ENCODE data around the gene ADAMTSL3. TPM values are rescaled to one million over a fixed set of nuclear protein-coding genes. Genes with fewer than 3 reads are reported as not detected.
"Not testable (repeated sequence)": the region's sequence is repeated elsewhere in the genome, so short reads cannot be mapped to it uniquely, and the experiment has no call there.

Gene ADAMTSL3
- total RNA-seq, 1 donor from 2014 or later = 0.32 TPM

DNA sequence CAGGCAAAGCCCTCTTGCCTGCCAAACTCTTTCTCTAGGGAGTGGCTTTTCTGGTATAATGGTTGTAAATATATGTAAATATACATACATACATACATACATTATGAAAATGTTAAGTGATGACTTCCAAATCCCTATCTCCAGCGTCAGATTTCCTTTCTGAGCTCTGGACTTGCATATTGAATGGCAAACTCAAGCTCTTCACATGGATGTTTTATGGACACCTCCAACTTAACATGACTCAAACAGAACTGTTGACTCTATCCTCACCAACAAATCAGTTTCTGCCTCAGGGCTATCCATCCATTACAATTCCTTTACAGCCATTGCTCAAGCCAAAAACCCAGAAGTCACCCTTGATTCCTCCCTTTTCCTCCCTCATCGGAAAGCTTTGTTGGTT lies 45.1 kb downstream of the ADAMTSL3 start:
- no peak overlapping the region for H3K4me3 Mint-ChIP-seq (ENCODE audit: unreplicated experiment)
- H3K27me3 Mint-ChIP-seq (ENCODE audit: unreplicated experiment) = peaks cover 2% of the 10 kb centered on the region
- no peaks in the 10 kb centered on the region for H3K9me3 Mint-ChIP-seq (ENCODE audit: unreplicated experiment)
- H3K27ac Mint-ChIP-seq (ENCODE audit: unreplicated experiment) = no peak overlapping the region
- DNase-seq = no peak
- H3K36me3 Mint-ChIP-seq (ENCODE audit: unreplicated experiment) = no peaks in the 10 kb centered on the region
- H3K4me1 Mint-ChIP-seq (ENCODE audit: low read depth, unreplicated experiment) = no peaks in the 10 kb centered on the region
- TF ChIP-seq, protein P1, sequence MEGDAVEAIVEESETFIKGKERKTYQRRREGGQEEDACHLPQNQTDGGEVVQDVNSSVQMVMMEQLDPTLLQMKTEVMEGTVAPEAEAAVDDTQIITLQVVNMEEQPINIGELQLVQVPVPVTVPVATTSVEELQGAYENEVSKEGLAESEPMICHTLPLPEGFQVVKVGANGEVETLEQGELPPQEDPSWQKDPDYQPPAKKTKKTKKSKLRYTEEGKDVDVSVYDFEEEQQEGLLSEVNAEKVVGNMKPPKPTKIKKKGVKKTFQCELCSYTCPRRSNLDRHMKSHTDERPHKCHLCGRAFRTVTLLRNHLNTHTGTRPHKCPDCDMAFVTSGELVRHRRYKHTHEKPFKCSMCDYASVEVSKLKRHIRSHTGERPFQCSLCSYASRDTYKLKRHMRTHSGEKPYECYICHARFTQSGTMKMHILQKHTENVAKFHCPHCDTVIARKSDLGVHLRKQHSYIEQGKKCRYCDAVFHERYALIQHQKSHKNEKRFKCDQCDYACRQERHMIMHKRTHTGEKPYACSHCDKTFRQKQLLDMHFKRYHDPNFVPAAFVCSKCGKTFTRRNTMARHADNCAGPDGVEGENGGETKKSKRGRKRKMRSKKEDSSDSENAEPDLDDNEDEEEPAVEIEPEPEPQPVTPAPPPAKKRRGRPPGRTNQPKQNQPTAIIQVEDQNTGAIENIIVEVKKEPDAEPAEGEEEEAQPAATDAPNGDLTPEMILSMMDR (IDR thresholded peaks at IDR 0.05; ENCODE audit: partially characterized antibody, unreplicated experiment) = no peak

DNA sequence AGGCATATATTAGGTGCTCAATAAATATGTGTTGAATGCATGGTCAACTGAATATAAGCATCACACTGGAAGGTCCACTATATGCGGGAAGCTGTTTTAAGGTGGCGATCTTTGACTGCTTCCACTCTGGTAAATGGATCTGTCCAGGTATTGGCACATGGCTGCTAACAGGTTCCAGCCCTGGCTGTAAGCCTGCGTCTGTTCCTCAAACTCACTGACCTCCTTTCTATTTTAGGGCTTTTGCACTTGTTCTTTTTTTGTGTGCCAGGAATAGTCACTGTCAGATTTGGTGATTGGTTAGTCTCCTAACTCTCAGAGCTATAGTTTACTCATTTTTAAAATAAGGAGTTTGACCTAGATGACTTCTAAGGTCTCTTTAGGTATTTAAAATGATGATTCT lies 46.2 kb downstream of the ADAMTSL3 start:
- Mint-ChIP-seq H3K36me3 (ENCODE audit: unreplicated experiment) (no peaks in the 10 kb centered on the region), H3K4me3 (ENCODE audit: unreplicated experiment) (no peak overlapping the region), H3K4me1 (ENCODE audit: low read depth, unreplicated experiment) (no peaks in the 10 kb centered on the region), H3K27ac (ENCODE audit: unreplicated experiment) (no peak overlapping the region), H3K27me3 (ENCODE audit: unreplicated experiment) (no peaks in the 10 kb centered on the region), H3K9me3 (ENCODE audit: unreplicated experiment) (no peaks in the 10 kb centered on the region)
- no peak for DNase-seq
- TF ChIP-seq, protein P1 (IDR thresholded peaks at IDR 0.05; ENCODE audit: partially characterized antibody, unreplicated experiment) = no peak

DNA sequence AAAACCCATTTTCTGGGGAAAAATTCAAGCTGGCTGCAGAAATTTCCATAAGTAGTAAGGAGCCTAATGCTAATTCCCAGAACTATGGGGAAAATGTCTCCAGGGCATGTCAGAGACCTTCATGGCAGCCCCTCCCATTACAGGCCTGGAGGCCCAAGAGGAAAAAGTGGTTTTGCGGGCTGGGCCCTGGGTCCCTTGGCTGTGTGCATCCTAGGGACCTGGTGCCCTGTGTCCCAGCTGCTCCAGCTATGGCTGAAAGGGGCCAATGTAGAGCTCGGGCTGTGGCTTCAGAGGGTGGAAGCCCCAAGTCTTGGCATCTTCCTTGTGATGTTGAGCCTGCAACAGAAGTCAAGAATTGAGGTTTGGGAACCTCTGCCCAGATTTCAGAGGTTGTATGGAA lies 48.4 kb downstream of the ADAMTSL3 start:
- not testable (repeated sequence) for H3K9me3 Mint-ChIP-seq (ENCODE audit: unreplicated experiment); H3K36me3 Mint-ChIP-seq (ENCODE audit: unreplicated experiment); H3K4me3 Mint-ChIP-seq (ENCODE audit: unreplicated experiment); H3K27ac Mint-ChIP-seq (ENCODE audit: unreplicated experiment); DNase-seq; H3K27me3 Mint-ChIP-seq (ENCODE audit: unreplicated experiment); H3K4me1 Mint-ChIP-seq (ENCODE audit: low read depth, unreplicated experiment)

DNA sequence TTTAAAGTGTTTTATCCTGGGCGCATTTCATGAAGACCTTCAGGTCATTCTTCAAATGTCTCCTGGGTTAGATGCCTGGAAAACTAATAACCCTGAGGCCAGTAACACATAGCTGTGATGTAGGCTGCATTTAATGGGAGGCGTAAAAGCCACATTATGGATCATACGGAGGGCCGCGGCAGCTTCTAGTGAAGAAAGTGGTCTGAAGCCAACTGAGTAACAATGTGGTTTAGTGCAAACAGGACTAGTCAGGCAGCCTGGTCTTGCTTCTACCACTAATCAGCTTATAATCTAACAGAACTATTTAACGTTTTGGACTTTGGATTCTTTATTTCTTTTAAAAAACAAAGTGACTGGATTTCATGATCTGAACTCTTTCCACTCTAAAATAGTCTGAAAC lies 54.4 kb downstream of the ADAMTSL3 start:
- Mint-ChIP-seq H3K36me3 (ENCODE audit: unreplicated experiment) (no peaks in the 10 kb centered on the region), H3K4me3 (ENCODE audit: unreplicated experiment) (no peak overlapping the region), H3K9me3 (ENCODE audit: unreplicated experiment) (no peaks in the 10 kb centered on the region), H3K4me1 (ENCODE audit: low read depth, unreplicated experiment) (no peaks in the 10 kb centered on the region), H3K27ac (ENCODE audit: unreplicated experiment) (no peak overlapping the region), H3K27me3 (ENCODE audit: unreplicated experiment) (no peaks in the 10 kb centered on the region)
- DNase-seq = no peak
- TF ChIP-seq, protein P1 (IDR thresholded peaks at IDR 0.05; ENCODE audit: partially characterized antibody, unreplicated experiment) = no peak

DNA sequence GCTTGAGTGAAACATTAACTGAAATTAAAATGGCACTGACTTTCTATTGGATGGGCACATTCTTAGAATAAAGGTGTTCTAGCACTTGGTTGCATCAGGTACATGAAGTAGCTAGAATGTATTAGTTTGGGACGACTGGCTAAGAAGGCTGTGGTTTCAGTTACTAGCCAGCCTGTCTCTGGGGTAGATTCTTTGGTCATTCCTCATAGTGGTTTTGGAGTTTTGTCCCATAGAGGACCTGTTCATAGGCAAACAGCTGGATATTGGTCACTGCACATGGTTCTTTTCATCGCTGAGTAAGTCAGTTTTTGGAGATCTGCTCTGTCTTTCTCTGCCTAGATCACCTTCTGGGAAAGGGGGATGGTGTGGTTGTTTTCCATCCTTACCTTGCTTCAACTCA lies 55.3 kb downstream of the ADAMTSL3 start:
- Mint-ChIP-seq H3K36me3 (ENCODE audit: unreplicated experiment) (no peaks in the 10 kb centered on the region), H3K9me3 (ENCODE audit: unreplicated experiment) (no peaks in the 10 kb centered on the region), H3K27me3 (ENCODE audit: unreplicated experiment) (no peaks in the 10 kb centered on the region), H3K4me3 (ENCODE audit: unreplicated experiment) (no peak overlapping the region), H3K27ac (ENCODE audit: unreplicated experiment) (no peak overlapping the region), H3K4me1 (ENCODE audit: low read depth, unreplicated experiment) (no peaks in the 10 kb centered on the region)
- TF ChIP-seq, protein P1 (IDR thresholded peaks at IDR 0.05; ENCODE audit: partially characterized antibody, unreplicated experiment) = no peak
- no peak for DNase-seq

DNA sequence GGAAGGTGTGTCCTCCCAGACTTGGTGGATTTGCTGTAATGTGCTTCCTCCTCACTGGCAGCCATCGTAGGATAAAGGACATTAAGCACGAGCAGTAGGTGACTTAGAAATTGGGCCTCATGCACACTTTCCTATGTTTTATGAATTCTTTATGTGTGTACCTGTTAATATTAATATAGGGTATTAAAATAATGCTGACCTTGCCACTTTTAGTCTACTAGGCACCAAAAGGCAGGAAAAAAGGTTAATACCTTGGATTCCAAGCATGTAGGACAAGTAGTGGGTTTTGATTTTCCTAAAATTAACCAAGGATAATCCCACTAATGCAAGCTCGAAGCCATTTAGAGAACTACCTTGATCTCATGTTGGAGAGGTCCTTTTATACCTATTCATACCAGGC lies 55.9 kb downstream of the ADAMTSL3 start:
- no peaks in the 10 kb centered on the region for H3K36me3 Mint-ChIP-seq (ENCODE audit: unreplicated experiment)
- no peak overlapping the region for H3K27ac Mint-ChIP-seq (ENCODE audit: unreplicated experiment)
- no peaks in the 10 kb centered on the region for H3K9me3 Mint-ChIP-seq (ENCODE audit: unreplicated experiment)
- DNase-seq = no peak
- TF ChIP-seq, protein P1 (IDR thresholded peaks at IDR 0.05; ENCODE audit: partially characterized antibody, unreplicated experiment) = no peak
- no peak overlapping the region for H3K4me3 Mint-ChIP-seq (ENCODE audit: unreplicated experiment)
- H3K4me1 Mint-ChIP-seq (ENCODE audit: low read depth, unreplicated experiment) = no peaks in the 10 kb centered on the region
- no peaks in the 10 kb centered on the region for H3K27me3 Mint-ChIP-seq (ENCODE audit: unreplicated experiment)

All from glutamatergic neuron (in vitro differentiated cells).